Glutamatergic neuron (in vitro differentiated cells): ENCODE results near the gene DNAJB13. TPM values are rescaled to one million over a fixed set of nuclear protein-coding genes. Genes with fewer than 3 reads are reported as not detected.

Experiments
- DNase-seq: peaks from one replicate; pipeline ENCODE4 v3.0.0; 2022
- H3K27ac Mint-ChIP-seq: one replicate; pipeline ENCODE4 v1.8.0; 2020; ENCODE audit warnings: mild to moderate bottlenecking, mixed read lengths, inconsistent platforms; ENCODE audit not compliant: unreplicated experiment
- H3K27me3 Mint-ChIP-seq: one replicate; pipeline ENCODE4 v1.8.0; 2020; ENCODE audit warnings: mild to moderate bottlenecking, moderate library complexity, mixed read lengths, inconsistent platforms; ENCODE audit not compliant: unreplicated experiment
- H3K36me3 Mint-ChIP-seq: one replicate; pipeline ENCODE4 v1.8.0; 2020; ENCODE audit warnings: mild to moderate bottlenecking, mixed read lengths, inconsistent platforms; ENCODE audit not compliant: unreplicated experiment
- H3K4me1 Mint-ChIP-seq: one replicate; pipeline ENCODE4 v1.8.0; 2020; ENCODE audit warnings: mild to moderate bottlenecking, low read depth, mixed read lengths, inconsistent platforms; ENCODE audit not compliant: unreplicated experiment
- H3K4me3 Mint-ChIP-seq: one replicate; pipeline ENCODE4 v1.8.0; 2020; ENCODE audit warnings: mild to moderate bottlenecking, mixed read lengths, inconsistent platforms; ENCODE audit not compliant: unreplicated experiment
- H3K9me3 Mint-ChIP-seq: one replicate; pipeline ENCODE4 v1.8.0; 2020; ENCODE audit warnings: mild to moderate bottlenecking, moderate library complexity, mixed read lengths, inconsistent platforms; ENCODE audit not compliant: unreplicated experiment
- CTCF ChIP-seq: fragments of 200-600 bp; sonication (generic); IDR thresholded peaks from one replicate; pipeline ENCODE4 v1.5.0; 2021; ENCODE audit not compliant: partially characterized antibody, unreplicated experiment
- total RNA-seq: library from RNA; stranded (reverse); fragmentation: NEBNext Ultra II Directional; extraction: Animal tissue kit (Norgen Biotek cat#: 25700); gene quantifications from one replicate; pipeline ENCODE4 v1.2.1, GENCODE V29; 2021; ENCODE audit not compliant: unreplicated experiment

Gene DNAJB13
- total RNA-seq, 1 donor from 2014 or later, result not detected

GRCh38 chr11:73958521-73959141 is 7.8 kb downstream of the DNAJB13 start:
- no peak for TF ChIP-seq CTCF
- no peak for DNase-seq
- peaks cover 18% of the 10 kb centered on the region for H3K4me1 Mint-ChIP-seq
- peaks cover 4% of the 10 kb centered on the region for H3K27me3 Mint-ChIP-seq
- H3K4me3 Mint-ChIP-seq, result no peak overlapping the region
- no peaks in the 10 kb centered on the region for H3K36me3 Mint-ChIP-seq
- no peak overlapping the region for H3K27ac Mint-ChIP-seq
- peaks cover 3% of the 10 kb centered on the region for H3K9me3 Mint-ChIP-seq

GRCh38 chr11:73961321-73961720 is 10.5 kb downstream of the DNAJB13 start:
- Mint-ChIP-seq H3K36me3 (no peaks in the 10 kb centered on the region), H3K4me3 (no peak overlapping the region), H3K27ac (no peak overlapping the region), H3K9me3 (peaks cover under 1% of the 10 kb centered on the region), H3K27me3 (peaks cover 5% of the 10 kb centered on the region), H3K4me1 (peaks cover 25% of the 10 kb centered on the region)
- TF ChIP-seq CTCF, result no peak
- no peak for DNase-seq

GRCh38 chr11:73962101-73962705 is 11.4 kb downstream of the DNAJB13 start:
- Mint-ChIP-seq H3K36me3 (no peaks in the 10 kb centered on the region), H3K27ac (no peak overlapping the region), H3K4me1 (peaks cover 21% of the 10 kb centered on the region), H3K27me3 (peaks cover 4% of the 10 kb centered on the region), H3K4me3 (no peak overlapping the region), H3K9me3 (no peaks in the 10 kb centered on the region)
- TF ChIP-seq CTCF, result no peak
- DNase-seq, result no peak

- no peak for TF ChIP-seq CTCF
- Mint-ChIP-seq H3K27ac (no peak overlapping the region), H3K27me3 (peaks cover 4% of the 10 kb centered on the region)
Measured at GRCh38 chr11:73963861-73964260, 13.0 kb downstream of the DNAJB13 start.

GRCh38 chr11:73965076-73965763 is 14.4 kb downstream of the DNAJB13 start:
- DNase-seq, result peak; percentile 36
- Mint-ChIP-seq H3K27ac (peak overlapping the region; percentile 33), H3K4me1 (peaks cover 9% of the 10 kb centered on the region), H3K4me3 (peak overlapping the region; percentile 85), H3K36me3 (peaks cover 5% of the 10 kb centered on the region), H3K9me3 (no peaks in the 10 kb centered on the region), H3K27me3 (peaks cover 4% of the 10 kb centered on the region)
- no peak for TF ChIP-seq CTCF

More at GRCh38 chr11:73963861-73964260, 13.0 kb downstream of the DNAJB13 start:
- Mint-ChIP-seq H3K36me3 (peaks cover 3% of the 10 kb centered on the region), H3K9me3 (no peaks in the 10 kb centered on the region), H3K4me1 (peaks cover 9% of the 10 kb centered on the region), H3K4me3 (no peak overlapping the region)
- no peak for DNase-seq
